H9 (cell line): ENCODE data around the gene DNASE1L1. TPM values are rescaled to one million over a fixed set of nuclear protein-coding genes. Genes with fewer than 3 reads are reported as not detected.

Experiments
- DNase-seq: peaks from one replicate; pipeline ENCODE4 v3.0.0-alpha.2; 2017
- H2AFZ ChIP-seq: one replicate; pipeline ENCODE4 v1.6.1; 2013; ENCODE audit warnings: mild to moderate bottlenecking, low read length, control low read depth, moderate library complexity
- H2AK5ac ChIP-seq: 2 replicates; pipeline ENCODE4 v1.6.1; 2013; ENCODE audit warnings: low read length, control low read depth, mixed read lengths; ENCODE audit not compliant: insufficient read length
- H2BK120ac ChIP-seq: one replicate; pipeline ENCODE4 v1.6.1; 2013; ENCODE audit warnings: low read depth, mild to moderate bottlenecking, low read length, control low read depth, inconsistent platforms; ENCODE audit not compliant: poor library complexity, severe bottlenecking
- H2BK12ac ChIP-seq: 2 replicates; pipeline ENCODE4 v1.6.1; 2013; ENCODE audit warnings: low read length, control low read depth, mixed read lengths, low read depth; ENCODE audit not compliant: insufficient read length
- H2BK15ac ChIP-seq: 2 replicates; pipeline ENCODE4 v1.6.1; 2013; ENCODE audit warnings: low read depth, low read length, control low read depth
- H2BK20ac ChIP-seq: one replicate; pipeline ENCODE4 v1.6.1; 2013; ENCODE audit warnings: low read depth, mild to moderate bottlenecking, low read length, control low read depth, inconsistent platforms; ENCODE audit not compliant: poor library complexity, severe bottlenecking
- H2BK5ac ChIP-seq: 2 replicates; pipeline ENCODE4 v1.6.1; 2013; ENCODE audit warnings: low read length, control low read depth, mixed read lengths; ENCODE audit not compliant: insufficient read length
- H3K14ac ChIP-seq: 2 replicates; pipeline ENCODE4 v1.6.1; 2013; ENCODE audit warnings: low read length, control low read depth; ENCODE audit not compliant: insufficient read depth
- H3K18ac ChIP-seq: 2 replicates; pipeline ENCODE4 v1.6.1; 2013; ENCODE audit warnings: low read depth, mild to moderate bottlenecking, mixed read lengths, low read length, control low read depth; ENCODE audit not compliant: insufficient read length
- H3K23ac ChIP-seq: 2 replicates; pipeline ENCODE4 v1.6.1; 2013; ENCODE audit warnings: low read length, control low read depth, mixed read lengths, low read depth; ENCODE audit not compliant: insufficient read length
- H3K23me2 ChIP-seq: 2 replicates; pipeline ENCODE4 v1.6.1; 2013; ENCODE audit warnings: low read depth, mild to moderate bottlenecking, mixed read lengths, low read length, control low read depth; ENCODE audit not compliant: insufficient read length, poor library complexity, severe bottlenecking
- H3K27ac ChIP-seq: 2 replicates; pipeline ENCODE4 v1.5.1; 2013; ENCODE audit warnings: low read length, control low read depth, mixed read lengths, low read depth; ENCODE audit not compliant: insufficient read length
- H3K27me3 ChIP-seq: 2 replicates; pipeline ENCODE4 v1.6.1; 2013; ENCODE audit warnings: low read length, control low read depth, inconsistent platforms; ENCODE audit not compliant: insufficient read depth
- H3K4ac ChIP-seq: 2 replicates; pipeline ENCODE4 v1.6.1; 2013; ENCODE audit warnings: low read depth, mild to moderate bottlenecking, control low read depth, inconsistent platforms, low read length, moderate library complexity
- H3K4me1 ChIP-seq: 2 replicates; pipeline ENCODE4 v1.6.1; 2013; ENCODE audit warnings: low read length, control low read depth, inconsistent platforms; ENCODE audit not compliant: insufficient read depth
- H3K4me2 ChIP-seq: 2 replicates; pipeline ENCODE4 v1.6.1; 2013; ENCODE audit warnings: low read length, control low read depth, mixed read lengths; ENCODE audit not compliant: insufficient read length, insufficient read depth
- H3K56ac ChIP-seq: 2 replicates; pipeline ENCODE4 v1.6.1; 2013; ENCODE audit warnings: low read depth, mild to moderate bottlenecking, mixed read lengths, low read length, control low read depth; ENCODE audit not compliant: insufficient read length
- H3K79me1 ChIP-seq: 2 replicates; pipeline ENCODE4 v1.6.1; 2013; ENCODE audit warnings: low read depth, mild to moderate bottlenecking, moderate library complexity, low read length, control low read depth, inconsistent platforms; ENCODE audit not compliant: insufficient read depth, poor library complexity, severe bottlenecking
- H3K79me2 ChIP-seq: 2 replicates; pipeline ENCODE4 v1.6.1; 2013; ENCODE audit warnings: low read length, control low read depth, inconsistent platforms; ENCODE audit not compliant: insufficient read depth
- H3K9ac ChIP-seq: 2 replicates; pipeline ENCODE4 v1.6.1; 2013; ENCODE audit warnings: low read length, control low read depth, mixed read lengths; ENCODE audit not compliant: insufficient read length; ENCODE audit errors: extremely low read depth
- H3K9me3 ChIP-seq: one replicate; pipeline ENCODE4 v1.6.1; 2013; ENCODE audit warnings: low read depth, low read length, inconsistent platforms; ENCODE audit not compliant: control insufficient read depth
- H3T11ph ChIP-seq: one replicate; pipeline ENCODE4 v1.6.1; 2013; ENCODE audit warnings: mild to moderate bottlenecking, low read length, control low read depth, inconsistent platforms
- H4K20me1 ChIP-seq: one replicate; pipeline ENCODE4 v1.6.1; 2013; ENCODE audit not compliant: control insufficient read depth, insufficient read length, insufficient read depth
- H4K5ac ChIP-seq: 2 replicates; pipeline ENCODE4 v1.6.1; 2013; ENCODE audit warnings: low read depth, mild to moderate bottlenecking, mixed read lengths, low read length, control low read depth; ENCODE audit not compliant: insufficient read length
- H4K8ac ChIP-seq: replicated peaks from 2 replicates; pipeline ENCODE4 v1.6.1; 2013; ENCODE audit warnings: low read length, control low read depth, mixed read lengths, low read depth; ENCODE audit not compliant: insufficient read length
- H4K91ac ChIP-seq: 2 replicates; pipeline ENCODE4 v1.6.1; 2013; ENCODE audit warnings: low read depth, mild to moderate bottlenecking, moderate library complexity, mixed read lengths, low read length, control low read depth; ENCODE audit not compliant: insufficient read length
- H3K27ac Mint-ChIP-seq, 3 experiments: 2 replicates in 2 of 3; 3 replicates in 1 of 3; pipeline ENCODE4 v1.8.0; 2020 to 2021; ENCODE audit warnings: mixed read lengths in 3 of 3, mild to moderate bottlenecking in 1 of 3, moderate library complexity in 1 of 3
- H3K27me3 Mint-ChIP-seq: 2 replicates; pipeline ENCODE4 v1.8.0; 2021; ENCODE audit warnings: low read depth, mild to moderate bottlenecking, moderate library complexity, mixed read lengths
- H3K36me3 Mint-ChIP-seq, 3 experiments: 2 replicates in 2 of 3; 3 replicates in 1 of 3; pipeline ENCODE4 v1.8.0; 2020 to 2021; ENCODE audit warnings: low read depth in 3 of 3, mixed read lengths in 3 of 3; ENCODE audit not compliant: insufficient read depth in 1 of 3
- H3K4me1 Mint-ChIP-seq, 2 experiments: 2 replicates each; pipeline ENCODE4 v1.8.0; 2020; ENCODE audit warnings: mixed read lengths in 2 of 2
- H3K4me3 Mint-ChIP-seq, 2 experiments: 2 replicates in 1 of 2; 3 replicates in 1 of 2; pipeline ENCODE4 v1.8.0; 2020 to 2021; ENCODE audit warnings: mild to moderate bottlenecking in 2 of 2, mixed read lengths in 2 of 2, moderate library complexity in 1 of 2
- H3K9me3 Mint-ChIP-seq, 2 experiments: 2 replicates in 1 of 2; 3 replicates in 1 of 2; pipeline ENCODE4 v1.8.0; 2020; ENCODE audit warnings: mild to moderate bottlenecking in 2 of 2, mixed read lengths in 2 of 2, moderate library complexity in 1 of 2
- WGBS: extraction: QIAGEN DNeasy Blood & Tissue Kit; methylation state at CpG from one replicate; pipeline ENCODE4 v1.1.7; 2013; ENCODE audit warnings: missing lambda C conversion rate, low lambda C conversion rate, mixed read lengths; ENCODE audit not compliant: insufficient read length; ENCODE audit errors: extremely low coverage; 5-methylcytosine and 5-hydroxymethylcytosine counted together
- total RNA-seq: library from RNA; stranded (reverse); gene quantifications from 2 replicates; pipeline ENCODE4 v1.2.1, GENCODE V29; 2021
- TF ChIP-seq, protein P1 (sequence below): fragments of 200-600 bp; sonication (generic); conservative IDR thresholded peaks from 3 replicates; pipeline ENCODE4 v1.8.0; 2021; ENCODE audit warnings: antibody characterized with exemption, mild to moderate bottlenecking

Gene DNASE1L1
- total RNA-seq, 1 experiment from 2014 or later, result 14.5 TPM

- no peaks in the 10 kb centered on the region for H3K79me1 ChIP-seq
- no peak overlapping the region for H2AK5ac ChIP-seq
- H4K5ac ChIP-seq, result no peak overlapping the region
- peaks cover 17% of the 10 kb centered on the region; the same call in 1 of the 2 replicates for H3K79me2 ChIP-seq
- H2BK20ac ChIP-seq, result no peak overlapping the region
- no peak overlapping the region for H2AFZ ChIP-seq
- H2BK15ac ChIP-seq, result no peak overlapping the region
- no peak for DNase-seq
- peaks cover 7% of the 10 kb centered on the region for H3K27me3 Mint-ChIP-seq
- H3K9ac ChIP-seq, result no peak overlapping the region
- no peak overlapping the region for H4K91ac ChIP-seq
- H3T11ph ChIP-seq, result no peak overlapping the region
- no peak overlapping the region for H2BK120ac ChIP-seq
- no peaks in the 10 kb centered on the region for H3K27me3 ChIP-seq
- peaks cover 42 to 53% of the 10 kb centered on the region in 2 experiments for H3K9me3 Mint-ChIP-seq
- no peak overlapping the region for H3K18ac ChIP-seq
- H3K4ac ChIP-seq, result no peak overlapping the region
- H3K14ac ChIP-seq, result no peak overlapping the region; the same call in 1 of the 2 replicates
- no peaks in the 10 kb centered on the region for H4K20me1 ChIP-seq
- H2BK12ac ChIP-seq, result no peak overlapping the region
- H3K27ac ChIP-seq, result no peak overlapping the region
- no peak overlapping the region for H3K23ac ChIP-seq
- H3K56ac ChIP-seq, result no peak overlapping the region
- peak overlapping the region; percentile 48 for H3K4me2 ChIP-seq
- peak overlapping the region; percentile 74 to 83 (median 76); a peak in 5 of 7 replicates for H3K27ac Mint-ChIP-seq
- H3K36me3 Mint-ChIP-seq, result peaks cover 40 to 61% (median 56%) of the 10 kb centered on the region in 3 experiments
- TF ChIP-seq, protein P1, sequence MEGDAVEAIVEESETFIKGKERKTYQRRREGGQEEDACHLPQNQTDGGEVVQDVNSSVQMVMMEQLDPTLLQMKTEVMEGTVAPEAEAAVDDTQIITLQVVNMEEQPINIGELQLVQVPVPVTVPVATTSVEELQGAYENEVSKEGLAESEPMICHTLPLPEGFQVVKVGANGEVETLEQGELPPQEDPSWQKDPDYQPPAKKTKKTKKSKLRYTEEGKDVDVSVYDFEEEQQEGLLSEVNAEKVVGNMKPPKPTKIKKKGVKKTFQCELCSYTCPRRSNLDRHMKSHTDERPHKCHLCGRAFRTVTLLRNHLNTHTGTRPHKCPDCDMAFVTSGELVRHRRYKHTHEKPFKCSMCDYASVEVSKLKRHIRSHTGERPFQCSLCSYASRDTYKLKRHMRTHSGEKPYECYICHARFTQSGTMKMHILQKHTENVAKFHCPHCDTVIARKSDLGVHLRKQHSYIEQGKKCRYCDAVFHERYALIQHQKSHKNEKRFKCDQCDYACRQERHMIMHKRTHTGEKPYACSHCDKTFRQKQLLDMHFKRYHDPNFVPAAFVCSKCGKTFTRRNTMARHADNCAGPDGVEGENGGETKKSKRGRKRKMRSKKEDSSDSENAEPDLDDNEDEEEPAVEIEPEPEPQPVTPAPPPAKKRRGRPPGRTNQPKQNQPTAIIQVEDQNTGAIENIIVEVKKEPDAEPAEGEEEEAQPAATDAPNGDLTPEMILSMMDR, result no peak
- H3K9me3 ChIP-seq, result peaks cover 8% of the 10 kb centered on the region
- H4K8ac ChIP-seq, result no peak overlapping the region
- H3K23me2 ChIP-seq, result peaks cover 5% of the 10 kb centered on the region
- H3K4me1 Mint-ChIP-seq, result peaks cover 2 to 11% of the 10 kb centered on the region in 2 experiments; a peak in 2 of 4 replicates
- no peak overlapping the region for H2BK5ac ChIP-seq
- no peaks in the 10 kb centered on the region for H3K4me1 ChIP-seq
- peak overlapping the region; percentile 64 to 84 for H3K4me3 Mint-ChIP-seq
- WGBS, result no CpG with 5 or more reads among the region's 31 CpGs
Measured at GRCh38 chrX:154367474-154368308, 41.4 kb downstream of the DNASE1L1 start.
